Spleen (tissue), 11 donors: ENCODE measurements around the gene GRM1. TPM values are rescaled to one million over a fixed set of nuclear protein-coding genes. Genes with fewer than 3 reads are reported as not detected.

ENCODE experiments used
- DNase-seq: peaks from one replicate; pipeline ENCODE4 v3.0.0-alpha.2; 2020
- H3K27ac ChIP-seq, 8 donors: fragments of 200-600 bp; sonication (generic) in 7 of 8; 1 replicate in 4 of 8; 2 replicates in 4 of 8; pipeline versions ENCODE4 v1.5.0 to v1.8.0; 2016 to 2021; ENCODE audit warnings: inconsistent platforms in 4 of 8, mild to moderate bottlenecking in 4 of 8, moderate library complexity in 1 of 8
- H3K27me3 ChIP-seq, 7 donors: fragments of 200-600 bp; sonication (generic) in 6 of 7; replicated peaks in 1 of 7; 1 replicate in 4 of 7; 2 replicates in 3 of 7; pipeline versions ENCODE4 v1.5.0 to v1.8.0; 2016 to 2021; ENCODE audit warnings: inconsistent platforms in 3 of 7, mild to moderate bottlenecking in 1 of 7
- H3K36me3 ChIP-seq, 6 donors: fragments of 200-600 bp; sonication (generic) in 5 of 6; 1 replicate in 4 of 6; 2 replicates in 2 of 6; pipeline versions ENCODE4 v1.5.0 to v1.8.0; 2016 to 2021; ENCODE audit warnings: inconsistent platforms in 2 of 6
- H3K4me1 ChIP-seq, 6 donors: fragments of 200-600 bp; sonication (generic) in 5 of 6; 1 replicate in 3 of 6; 2 replicates in 3 of 6; pipeline versions ENCODE4 v1.5.0 to v1.8.0; 2016 to 2021; ENCODE audit warnings: inconsistent platforms in 3 of 6
- H3K4me3 ChIP-seq, 8 donors: fragments of 200-600 bp; sonication (generic) in 7 of 8; 1 replicate in 4 of 8; 2 replicates in 4 of 8; pipeline versions ENCODE4 v1.5.0 to v1.8.0; 2016 to 2021; ENCODE audit warnings: inconsistent platforms in 4 of 8, mild to moderate bottlenecking in 4 of 8, moderate library complexity in 2 of 8
- H3K9me3 ChIP-seq, 8 donors: fragments of 200-600 bp; sonication (generic) in 7 of 8; 1 replicate in 4 of 8; 2 replicates in 4 of 8; pipeline versions ENCODE4 v1.5.0 to v1.8.0; 2016 to 2021; ENCODE audit warnings: inconsistent platforms in 4 of 8
- POLR2A ChIP-seq, 3 donors: fragments of 450-650 bp; IDR thresholded peaks; one replicate each; pipeline ENCODE4 v1.5.1; 2017; ENCODE audit warnings: antibody characterized with exemption in 3 of 3, mild to moderate bottlenecking in 1 of 3
- POLR2AphosphoS5 ChIP-seq, 3 donors: sonication (generic); formaldehyde crosslinking; IDR thresholded peaks; one replicate each; pipeline ENCODE4 v1.5.1; 2017; ENCODE audit warnings: antibody characterized with exemption in 3 of 3
- WGBS, 5 donors: extraction: QIAGEN DNeasy Blood & Tissue Kit in 3 of 5; methylation state at CpG; one replicate each; pipeline versions ENCODE4 v1.1.5 to v1.1.7; 2013 to 2018; 5-methylcytosine and 5-hydroxymethylcytosine counted together
- intact Hi-C: fragments of 100-400 bp; cut with DNase I; formaldehyde crosslinking; loops from one replicate; pipeline ENCODE4 v1.15.0; 2023; ENCODE audit warnings: low total_unique reads
- polyA plus RNA-seq, 3 donors: library from polyadenylated mRNA; stranded (reverse); fragments of 200-250 nt; gene quantifications; one replicate each; pipeline ENCODE4 v1.2.1, GENCODE V29; 2013
- total RNA-seq, 7 donors: library from RNA; depleted of rRNA in 3 of 7; stranded (reverse); fragments of >200 nt in 3 of 7; fragmentation: NEBNext Ultra II Directional in 4 of 7; extraction: Animal tissue kit (Norgen Biotek cat#: 25700) in 4 of 7; gene quantifications; one replicate each; pipeline versions ENCODE4 v1.1.0 to v1.2.1, GENCODE V29; 2016 to 2021
- TF ChIP-seq, protein P1 (sequence below), 11 experiments: fragments of 200-600 bp in 7 of 11; fragments of 450-650 bp in 4 of 11; sonication (generic) in 4 of 11; IDR thresholded peaks in 8 of 11; conservative IDR thresholded peaks in 3 of 11; 1 replicate in 7 of 11; 2 replicates in 4 of 11; pipeline versions ENCODE4 v1.4.0 to v1.8.0; 2016 to 2021; ENCODE audit warnings: antibody characterized with exemption in 11 of 11, inconsistent platforms in 4 of 11, mild to moderate bottlenecking in 1 of 11
- donor health status: healthy with polysubstance abuse.
- donor health status: DM: no; HTN: no; CAD: no; lungs with moderate emphysema.
- donor health status: DM: no; HTN: no; CAD: no.
- donor health status: Bipolar disorder and iron deficiency.
- donor health status: healthy.
- donor health status: DM: no; HTN: no; CAD: no.
- donor health status: DM: yes; HTN: yes; CAD: no.

The GRM1 gene
- total and polyA plus RNA-seq, 10 donors = under 0.01 to 0.19 (median 0.09) TPM; not detected in 3

DNA sequence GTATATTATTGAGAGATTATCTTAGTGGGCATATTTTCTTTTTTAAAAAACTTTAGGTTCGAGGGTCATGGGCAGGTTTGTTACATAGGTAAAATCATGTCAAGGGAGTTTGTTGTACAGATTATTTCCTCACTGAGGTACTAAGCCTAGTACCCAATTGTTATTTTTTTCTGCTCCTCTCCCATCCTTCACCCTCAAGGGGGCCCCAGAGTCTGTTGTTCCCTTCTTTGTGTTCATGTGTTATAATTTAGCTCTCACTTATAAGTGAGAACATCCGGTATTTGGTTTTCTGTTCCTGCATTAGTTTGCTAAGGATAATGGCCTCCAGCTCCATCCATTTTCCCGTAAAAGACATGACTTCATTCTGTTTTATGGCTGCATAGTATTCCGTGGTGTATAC is 266.8 kb downstream of the GRM1 start:
- intact Hi-C loops = no loop called here
- H3K4me3 ChIP-seq = no peak overlapping the region
- H3K27ac ChIP-seq = no peak overlapping the region
- no peaks in the 10 kb centered on the region for H3K27me3 ChIP-seq
- no peaks in the 10 kb centered on the region for H3K36me3 ChIP-seq
- H3K9me3 ChIP-seq = no peaks in the 10 kb centered on the region
- peaks cover 0 to 2% (median 0%) of the 10 kb centered on the region in 6 donors for H3K4me1 ChIP-seq
- no peak for DNase-seq
- 83 to 89% (median 85%) methylated on average over 4 of the region's 4 CpGs for WGBS, 5 donors
- no peak for TF ChIP-seq POLR2A (IDR thresholded peaks at IDR 0.05)
- TF ChIP-seq POLR2AphosphoS5 (IDR thresholded peaks at IDR 0.05) = no peak
- TF ChIP-seq, protein P1, sequence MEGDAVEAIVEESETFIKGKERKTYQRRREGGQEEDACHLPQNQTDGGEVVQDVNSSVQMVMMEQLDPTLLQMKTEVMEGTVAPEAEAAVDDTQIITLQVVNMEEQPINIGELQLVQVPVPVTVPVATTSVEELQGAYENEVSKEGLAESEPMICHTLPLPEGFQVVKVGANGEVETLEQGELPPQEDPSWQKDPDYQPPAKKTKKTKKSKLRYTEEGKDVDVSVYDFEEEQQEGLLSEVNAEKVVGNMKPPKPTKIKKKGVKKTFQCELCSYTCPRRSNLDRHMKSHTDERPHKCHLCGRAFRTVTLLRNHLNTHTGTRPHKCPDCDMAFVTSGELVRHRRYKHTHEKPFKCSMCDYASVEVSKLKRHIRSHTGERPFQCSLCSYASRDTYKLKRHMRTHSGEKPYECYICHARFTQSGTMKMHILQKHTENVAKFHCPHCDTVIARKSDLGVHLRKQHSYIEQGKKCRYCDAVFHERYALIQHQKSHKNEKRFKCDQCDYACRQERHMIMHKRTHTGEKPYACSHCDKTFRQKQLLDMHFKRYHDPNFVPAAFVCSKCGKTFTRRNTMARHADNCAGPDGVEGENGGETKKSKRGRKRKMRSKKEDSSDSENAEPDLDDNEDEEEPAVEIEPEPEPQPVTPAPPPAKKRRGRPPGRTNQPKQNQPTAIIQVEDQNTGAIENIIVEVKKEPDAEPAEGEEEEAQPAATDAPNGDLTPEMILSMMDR (IDR thresholded peaks at IDR 0.05 in 8 of 11, conservative IDR thresholded peaks at IDR 0.05 in 3 of 11) = no peak

DNA sequence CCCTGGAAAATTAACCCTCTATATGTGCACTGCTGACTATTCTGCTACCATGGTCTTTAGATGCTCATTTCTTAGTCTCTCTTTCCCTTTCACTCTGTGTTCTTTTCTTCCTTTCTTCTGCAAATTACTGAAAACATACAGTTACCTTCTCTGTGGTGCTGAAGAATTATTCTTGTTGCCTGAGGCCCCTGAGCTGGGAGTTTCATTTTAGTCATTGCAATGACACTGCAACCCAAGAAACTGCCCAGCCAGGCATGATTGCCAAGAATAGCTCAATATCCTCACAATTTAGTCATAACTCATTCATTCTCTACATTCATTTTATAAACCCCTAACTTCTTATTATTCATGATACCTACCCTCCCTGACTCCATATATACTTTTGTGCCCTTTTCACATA is 269.0 kb downstream of the GRM1 start:
- intact Hi-C loops = no loop called here

DNA sequence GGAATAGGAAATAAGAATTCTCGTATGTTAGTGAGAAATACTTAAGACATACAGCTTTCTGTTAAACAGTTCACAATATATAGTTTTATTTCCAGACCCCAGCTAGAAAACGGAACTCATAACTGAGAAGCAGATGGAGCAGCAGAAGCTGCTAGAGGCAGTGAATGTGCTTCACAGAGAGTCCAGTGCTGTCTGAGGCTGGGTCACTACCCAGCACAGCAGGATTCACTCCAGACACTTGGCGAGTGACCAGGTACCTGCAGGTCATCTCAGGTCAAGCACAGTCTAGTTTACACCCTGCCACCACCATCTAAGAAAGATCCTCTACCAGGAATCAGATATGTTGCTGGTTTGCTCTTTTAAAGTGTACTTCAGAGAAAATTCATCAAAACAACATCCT is 271.7 kb downstream of the GRM1 start:
- DNase-seq = no peak
- 66 to 84% (median 84%) methylated on average over 3 of the region's 3 CpGs for WGBS, 5 donors
- TF ChIP-seq, protein P1 (IDR thresholded peaks at IDR 0.05 in 8 of 11, conservative IDR thresholded peaks at IDR 0.05 in 3 of 11) = no peak
- no peak for TF ChIP-seq POLR2A (IDR thresholded peaks at IDR 0.05)
- no peak for TF ChIP-seq POLR2AphosphoS5 (IDR thresholded peaks at IDR 0.05)
- Histone ChIP-seq H3K9me3 (no peaks in the 10 kb centered on the region), H3K27ac (no peak overlapping the region), H3K36me3 (no peaks in the 10 kb centered on the region), H3K4me1 (no peaks in the 10 kb centered on the region), H3K27me3 (no peaks in the 10 kb centered on the region), H3K4me3 (no peak overlapping the region)
- intact Hi-C loops = no loop called here

More for the DNA sequence above, 269.0 kb downstream of the GRM1 start:
- TF ChIP-seq, protein P1 (IDR thresholded peaks at IDR 0.05 in 8 of 11, conservative IDR thresholded peaks at IDR 0.05 in 3 of 11) = no peak
- TF ChIP-seq POLR2AphosphoS5 (IDR thresholded peaks at IDR 0.05) = no peak
- no peak for TF ChIP-seq POLR2A (IDR thresholded peaks at IDR 0.05)
- Histone ChIP-seq H3K27me3 (no peaks in the 10 kb centered on the region), H3K4me3 (no peak overlapping the region), H3K36me3 (no peaks in the 10 kb centered on the region), H3K4me1 (no peaks in the 10 kb centered on the region), H3K27ac (no peak overlapping the region), H3K9me3 (no peaks in the 10 kb centered on the region)
- no peak for DNase-seq

DNA sequence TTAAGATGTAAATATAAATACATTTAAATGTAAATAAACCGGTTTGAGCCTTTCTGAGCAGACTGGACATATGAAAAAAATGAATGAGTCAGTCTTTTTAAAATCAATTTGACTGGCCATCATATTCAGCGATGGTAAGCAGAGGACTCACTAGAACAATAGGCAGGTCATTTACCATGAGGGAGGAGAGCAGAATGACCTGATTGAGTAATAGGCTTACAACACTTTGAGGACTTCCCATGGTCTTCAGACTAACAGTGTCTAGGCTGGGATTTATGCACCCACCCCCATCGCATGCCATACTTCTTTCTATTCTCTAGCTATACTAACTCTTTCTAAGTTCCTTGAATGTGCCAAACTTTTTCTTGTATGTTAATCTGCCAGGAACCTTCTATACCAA is 272.9 kb downstream of the GRM1 start:
- Histone ChIP-seq H3K4me3 (no peak overlapping the region), H3K36me3 (no peaks in the 10 kb centered on the region), H3K27me3 (no peaks in the 10 kb centered on the region), H3K9me3 (no peaks in the 10 kb centered on the region), H3K4me1 (no peaks in the 10 kb centered on the region), H3K27ac (no peak overlapping the region)
- DNase-seq = no peak
- WGBS, 5 donors = 78 to 93% (median 84%) methylated on average over 3 of the region's 3 CpGs
- intact Hi-C loops = no loop called here
- TF ChIP-seq, protein P1 (IDR thresholded peaks at IDR 0.05 in 8 of 11, conservative IDR thresholded peaks at IDR 0.05 in 3 of 11) = no peak
- TF ChIP-seq POLR2AphosphoS5 (IDR thresholded peaks at IDR 0.05) (no peak), POLR2A (IDR thresholded peaks at IDR 0.05) (no peak)
